IPS-NIHi7 (cell line): ENCODE data around the gene FMNL3.

Experiments
- DNase-seq: peaks from one replicate; pipeline ENCODE4 v3.0.0; 2012; ENCODE audit warnings: mixed read lengths; ENCODE audit errors: extremely low spot score

The FMNL3 gene

GRCh38 chr12:49674318-49674981, 32.8 kb downstream of the FMNL3 start:
- no peak for DNase-seq

- DNase-seq, result peak; percentile 82
Observed at GRCh38 chr12:49673446-49674317, 33.5 kb downstream of the FMNL3 start.

GRCh38 chr12:49672301-49673217, 34.6 kb downstream of the FMNL3 start:
- no peak for DNase-seq

GRCh38 chr12:49671031-49671765, 36.0 kb downstream of the FMNL3 start:
- no peak for DNase-seq

GRCh38 chr12:49669796-49670195, 37.4 kb downstream of the FMNL3 start:
- DNase-seq, result no peak

- DNase-seq, result no peak
Observed at GRCh38 chr12:49667325-49668090, 39.7 kb downstream of the FMNL3 start.

GRCh38 chr12:49666176-49666575, 41.0 kb downstream of the FMNL3 start:
- no peak for DNase-seq

GRCh38 chr12:49665384-49665783, 41.8 kb downstream of the FMNL3 start:
- no peak for DNase-seq

GRCh38 chr12:49664591-49665239, 42.5 kb downstream of the FMNL3 start:
- no peak for DNase-seq

- DNase-seq, result no peak
Observed at GRCh38 chr12:49664167-49664566, 43.0 kb downstream of the FMNL3 start.

GRCh38 chr12:49662998-49663843, 44.0 kb downstream of the FMNL3 start:
- peak; percentile 85 for DNase-seq

GRCh38 chr12:49661746-49662145, 45.5 kb downstream of the FMNL3 start:
- DNase-seq, result no peak

GRCh38 chr12:49661191-49661590, 46.0 kb downstream of the FMNL3 start:
- no peak for DNase-seq

- DNase-seq, result no peak
Observed at GRCh38 chr12:49659753-49660152, 47.5 kb downstream of the FMNL3 start.

GRCh38 chr12:49658276-49658675, 48.9 kb downstream of the FMNL3 start:
- DNase-seq, result no peak

GRCh38 chr12:49655595-49656236, 51.5 kb downstream of the FMNL3 start:
- DNase-seq, result no peak

GRCh38 chr12:49654715-49655114, 52.5 kb downstream of the FMNL3 start:
- no peak for DNase-seq

GRCh38 chr12:49652921-49653520, 54.2 kb downstream of the FMNL3 start:
- no peak for DNase-seq
